Omental fat pad (tissue), 4 donors: Measurements from ENCODE around the gene FGFR2. TPM values are rescaled to one million over a fixed set of nuclear protein-coding genes. Genes with fewer than 3 reads are reported as not detected.

Experiments used
- ATAC-seq: fragments of 150-250 bp; one replicate; pipeline ENCODE4 v1.9.1; 2016; ENCODE audit warnings: mild to moderate bottlenecking, moderate library complexity; ENCODE audit not compliant: low FRiP score
- DNase-seq: peaks from one replicate; pipeline ENCODE4 v3.0.0-alpha.2; 2019; ENCODE audit warnings: low spot score
- CTCF ChIP-seq, 3 donors: fragments of 450-650 bp; IDR thresholded peaks; one replicate each; pipeline ENCODE4 v1.5.1; 2016 to 2017; ENCODE audit warnings: antibody characterized with exemption in 3 of 3, mild to moderate bottlenecking in 3 of 3, moderate library complexity in 2 of 3
- total RNA-seq, 4 donors: library from RNA; depleted of rRNA; stranded (reverse); fragments of >200 nt; gene quantifications; one replicate each; pipeline ENCODE4 v1.1.0, GENCODE V29; 2016

FGFR2 gene
- total RNA-seq, 4 donors from 2014 or later: 2.0 to 8.4 (median 2.4) TPM

- ATAC-seq (peak; percentile 15), DNase-seq (no peak)
- TF ChIP-seq CTCF (IDR thresholded peaks at IDR 0.05): no peak
These were observed 2.9 kb downstream of the FGFR2 start for GRCh38 chr10:121595351-121595805.

- no peak for ATAC-seq
- no peak for TF ChIP-seq CTCF (IDR thresholded peaks at IDR 0.05)
- no peak for DNase-seq
These were observed 3.5 kb downstream of the FGFR2 start for GRCh38 chr10:121594623-121595350.

- TF ChIP-seq CTCF (IDR thresholded peaks at IDR 0.05): no peak
- ATAC-seq (no peak), DNase-seq (no peak)
These were observed 4.2 kb downstream of the FGFR2 start for GRCh38 chr10:121594076-121594475.

GRCh38 chr10:121593281-121594075 is 4.8 kb downstream of the FGFR2 start:
- no peak for ATAC-seq
- no peak for TF ChIP-seq CTCF (IDR thresholded peaks at IDR 0.05)
- DNase-seq: no peak

- DNase-seq (no peak), ATAC-seq (no peak)
- TF ChIP-seq CTCF (IDR thresholded peaks at IDR 0.05): no peak
These were observed 5.9 kb downstream of the FGFR2 start for GRCh38 chr10:121592155-121592890.

- no peak for DNase-seq
- no peak for ATAC-seq
- no peak for TF ChIP-seq CTCF (IDR thresholded peaks at IDR 0.05)
These were observed 7.1 kb downstream of the FGFR2 start for GRCh38 chr10:121591186-121591585.
